A549 (cell line): Measurements from ENCODE around the gene OXLD1. TPM values are rescaled to one million over a fixed set of nuclear protein-coding genes. Genes with fewer than 3 reads are reported as not detected.

Experiments
- ATAC-seq, 2 experiments: fragments of 200-7000 bp in 1 of 2; fragments of >200 bp in 1 of 2; cut with Nextera tagmentation in 1 of 2; cut with Tn5 transposase in 1 of 2; 3 replicates each; pipeline versions ENCODE4 v1.8.0 to v1.9.1; 2018 to 2020; ENCODE audit warnings: mild to moderate bottlenecking in 1 of 2, moderate library complexity in 1 of 2
- CTCF ChIA-PET: fragments of 300-600 bp; sonication (Branson Sonifier 250); formaldehyde crosslinking; extraction: SDS; loops from one replicate; lab custom pipeline; 2021; ENCODE audit warnings: antibody characterized with exemption, inconsistent platforms; lab: Yijun Ruan, JAX
- POLR2A ChIA-PET: fragments of 350-600 bp; formaldehyde crosslinking; extraction: SDS; loops from one replicate; lab custom pipeline; 2021; ENCODE audit warnings: antibody characterized with exemption, inconsistent platforms; lab: Yijun Ruan, JAX
- DNase-seq, 2 experiments: peaks; one replicate each; pipeline versions ENCODE4 v3.0.0 to v3.0.0-alpha.2; 2011 to 2016; ENCODE audit warnings: low read depth in 1 of 2, low spot score in 1 of 2
- FAIRE-seq: peaks from 2 replicates; lab custom pipeline; 2011; peaks lifted over from hg19 to GRCh38; lab: Jason Lieb, UNC
- H3K27ac ChIP-seq, 2 experiments: fragments of >200 bp; sonication (Bioruptor Twin); formaldehyde crosslinking; 3 replicates each; pipeline ENCODE4 v1.5.1; 2016 to 2017
- H3K4me1 ChIP-seq: fragments of >200 bp; sonication (Bioruptor Twin); formaldehyde crosslinking; 3 replicates; pipeline ENCODE4 v1.6.1; 2016
- H3K4me2 ChIP-seq: fragments of >200 bp; sonication (Bioruptor Twin); formaldehyde crosslinking; 3 replicates; pipeline ENCODE4 v1.6.1; 2016
- H3K4me3 ChIP-seq: fragments of >200 bp; sonication (Bioruptor Twin); formaldehyde crosslinking; 3 replicates; pipeline ENCODE4 v1.5.1; 2016
- H3K9me3 ChIP-seq: fragments of >200 bp; sonication (Bioruptor Twin); formaldehyde crosslinking; 3 replicates; pipeline ENCODE4 v1.6.1; 2016
- CTCF ChIP-seq: fragments of >200 bp; sonication (Bioruptor Twin); formaldehyde crosslinking; IDR thresholded peaks from 3 replicates; pipeline ENCODE4 v1.5.1; 2016
- GATA3 ChIP-seq: IDR thresholded peaks from 2 replicates; pipeline ENCODE4 v1.6.1; 2012; ENCODE audit warnings: borderline replicate concordance
- MAFK ChIP-seq: fragments of 450-650 bp; IDR thresholded peaks from 2 replicates; pipeline ENCODE4 v1.6.1; 2014; ENCODE audit not compliant: partially characterized antibody
- WGBS: methylation state at CpG from one replicate; pipeline ENCODE4 v1.1.6; 2017; ENCODE audit errors: missing lambda C conversion rate; 5-methylcytosine and 5-hydroxymethylcytosine counted together
- polyA plus RNA-seq, 4 experiments: library from polyadenylated mRNA; depleted of rRNA in 3 of 4; stranded (reverse); fragments of >200 nt; fragmentation: RNase III in 1 of 4; extraction: RNeasy Plus Mini Kit Qiagen cat#74134 plus additional on column Dnase treatment in 1 of 4; gene quantifications; 2 replicates in 3 of 4; 3 replicates in 1 of 4; pipeline ENCODE4 v1.2.3, GENCODE V29; 2011 to 2017
- small RNA-seq, 6 experiments: library from RNA; depleted of rRNA; stranded (forward); fragments of <200 nt; gene quantifications; one replicate each; pipeline ENCODE3, GENCODE V24; 2012
- TF ChIP-seq, protein P1 (sequence below): fragments of >200 bp; sonication (Bioruptor Twin); formaldehyde crosslinking; IDR thresholded peaks from 3 replicates; pipeline ENCODE4 v1.6.1; 2016
- TF ChIP-seq, protein P2 (sequence below): fragments of 450-650 bp; IDR thresholded peaks from 2 replicates; pipeline ENCODE4 v1.6.1; 2014; ENCODE audit warnings: antibody characterized with exemption

OXLD1 gene
- polyA plus RNA-seq, 2 of the 4 experiments (the other 2 are of a cell fraction), result 38.7 to 47.1 TPM

DNA sequence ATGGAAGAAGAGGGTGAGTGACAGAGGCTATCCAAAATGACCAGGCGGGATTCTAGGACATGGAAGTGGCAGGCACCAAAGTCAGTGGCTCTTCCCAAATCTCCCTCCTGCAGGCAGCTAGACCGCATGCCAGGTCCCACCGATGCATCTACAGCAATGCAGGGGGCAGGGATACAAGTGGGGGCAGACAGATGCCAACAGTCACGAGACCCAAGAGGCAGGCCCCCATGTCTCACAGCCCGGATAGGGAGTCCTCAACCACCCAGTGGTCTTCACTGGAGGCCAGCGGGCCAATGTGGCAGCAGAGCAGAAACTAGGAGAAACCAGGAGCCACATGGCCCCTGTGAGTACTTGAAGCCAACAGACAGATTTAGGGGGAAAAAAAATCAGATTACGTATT lies 49.5 kb downstream of the OXLD1 start:
- CTCF ChIA-PET, result interaction anchor here (1.2 to 7.1 kb wide), 2 partner anchors 11 to 16 kb away, joined by 3 to 59 read pairs; no protein-coding TSS in a partner anchor
- Histone ChIP-seq H3K4me2 (no peak overlapping the region), H3K4me3 (no peak overlapping the region), H3K9me3 (no peaks in the 10 kb centered on the region), H3K27ac (no peak overlapping the region), H3K4me1 (no peaks in the 10 kb centered on the region)
- ATAC-seq (no peak), FAIRE-seq (no peak), DNase-seq (no peak)
- no peak for TF ChIP-seq CTCF
- TF ChIP-seq, protein P1, sequence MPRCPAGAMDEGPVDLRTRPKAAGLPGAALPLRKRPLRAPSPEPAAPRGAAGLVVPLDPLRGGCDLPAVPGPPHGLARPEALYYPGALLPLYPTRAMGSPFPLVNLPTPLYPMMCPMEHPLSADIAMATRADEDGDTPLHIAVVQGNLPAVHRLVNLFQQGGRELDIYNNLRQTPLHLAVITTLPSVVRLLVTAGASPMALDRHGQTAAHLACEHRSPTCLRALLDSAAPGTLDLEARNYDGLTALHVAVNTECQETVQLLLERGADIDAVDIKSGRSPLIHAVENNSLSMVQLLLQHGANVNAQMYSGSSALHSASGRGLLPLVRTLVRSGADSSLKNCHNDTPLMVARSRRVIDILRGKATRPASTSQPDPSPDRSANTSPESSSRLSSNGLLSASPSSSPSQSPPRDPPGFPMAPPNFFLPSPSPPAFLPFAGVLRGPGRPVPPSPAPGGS, result no peak
- TF ChIP-seq, protein P2, sequence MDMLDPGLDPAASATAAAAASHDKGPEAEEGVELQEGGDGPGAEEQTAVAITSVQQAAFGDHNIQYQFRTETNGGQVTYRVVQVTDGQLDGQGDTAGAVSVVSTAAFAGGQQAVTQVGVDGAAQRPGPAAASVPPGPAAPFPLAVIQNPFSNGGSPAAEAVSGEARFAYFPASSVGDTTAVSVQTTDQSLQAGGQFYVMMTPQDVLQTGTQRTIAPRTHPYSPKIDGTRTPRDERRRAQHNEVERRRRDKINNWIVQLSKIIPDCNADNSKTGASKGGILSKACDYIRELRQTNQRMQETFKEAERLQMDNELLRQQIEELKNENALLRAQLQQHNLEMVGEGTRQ, result no peak
- POLR2A ChIA-PET, result no interaction called here
- 65% methylated on average over 7 of the region's 7 CpGs for WGBS

DNA sequence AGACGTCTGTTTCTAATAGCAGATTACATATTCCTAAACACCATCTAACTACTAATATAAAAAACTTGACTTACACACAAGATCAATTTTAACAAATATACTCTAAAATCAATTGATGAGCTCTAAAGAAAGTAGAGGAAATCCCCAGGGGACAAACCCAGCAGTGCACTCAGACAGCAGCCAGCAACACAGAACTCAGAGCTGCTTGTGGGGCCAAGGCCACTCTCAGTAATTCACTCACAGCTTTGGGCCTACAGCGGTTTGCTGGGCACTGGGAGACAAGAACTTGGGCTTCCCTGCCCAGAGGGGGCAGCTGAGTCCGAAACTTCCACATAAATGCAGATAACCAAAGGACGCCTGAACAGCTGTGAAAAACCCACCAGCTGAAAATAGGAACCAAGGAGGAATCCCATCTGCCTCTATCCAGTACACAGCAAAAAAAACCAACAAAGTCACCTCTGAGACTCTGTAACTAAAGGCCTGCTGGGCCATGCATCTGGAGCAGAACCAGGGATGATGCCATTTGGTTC lies 50.9 kb downstream of the OXLD1 start:
- Histone ChIP-seq H3K4me2 (no peak overlapping the region), H3K4me1 (no peaks in the 10 kb centered on the region), H3K9me3 (no peaks in the 10 kb centered on the region), H3K27ac (no peak overlapping the region), H3K4me3 (no peak overlapping the region)
- DNase-seq, result no peak
- WGBS, result 95% methylated on average over 4 of the region's 4 CpGs
- FAIRE-seq, result no peak
- TF ChIP-seq MAFK (no peak), GATA3 (no peak)
- ChIA-PET POLR2A (interaction anchor here (0.6 kb wide), 1 partner anchor 56 kb away, joined by 6 read pairs; no protein-coding TSS in a partner anchor), CTCF (interaction anchor here (0.8 to 7.1 kb wide), 9 partner anchors 9 to 64 kb away, joined by 3 to 59 read pairs (median 3); no protein-coding TSS in a partner anchor)
- peak in 1 of 2 experiments; percentile 16; a peak in 1 of 6 replicates for ATAC-seq

Small RNAs within 50 kb of the gene (small RNA-seq; reads per million reads assigned to genes)
- 0 reads per million in 6 experiments for gene MIR6786

Other genes with a start within 250 kb of the OXLD1 start
- gene ACTG1, start 153.8 kb downstream of the OXLD1 start, polyA plus RNA-seq (2011; rRNA removed), result 2,042 and 2,306 TPM in 2 replicates
- gene ACTG1, start 153.8 kb downstream of the OXLD1 start, polyA plus RNA-seq (2017; fragmentation: RNase III; extraction: RNeasy Plus Mini Kit Qiagen cat#74134 plus additional on column Dnase treatment), result 7,182 to 8,782 TPM (median 7,263 TPM) in 3 replicates
- gene FSCN2, start 138.2 kb downstream of the OXLD1 start, polyA plus RNA-seq (2011; rRNA removed), result 0.84 and 1.2 TPM in 2 replicates
- gene FSCN2, start 138.2 kb downstream of the OXLD1 start, polyA plus RNA-seq (2017; fragmentation: RNase III; extraction: RNeasy Plus Mini Kit Qiagen cat#74134 plus additional on column Dnase treatment), result 1.3 to 1.7 TPM (median 1.3 TPM) in 3 replicates
- 5.4 and 7.2 TPM in 2 replicates for gene FAAP100, start 114.3 kb downstream of the OXLD1 start, polyA plus RNA-seq (2011; rRNA removed)
- gene FAAP100, start 114.3 kb downstream of the OXLD1 start, polyA plus RNA-seq (2017; fragmentation: RNase III; extraction: RNeasy Plus Mini Kit Qiagen cat#74134 plus additional on column Dnase treatment), result 16.2 to 17.7 TPM (median 16.8 TPM) in 3 replicates
- 101 and 130 TPM in 2 replicates for gene NPLOC4, start 29.5 kb downstream of the OXLD1 start, polyA plus RNA-seq (2011; rRNA removed)
- 91.1 to 98.5 TPM (median 92.2 TPM) in 3 replicates for gene NPLOC4, start 29.5 kb downstream of the OXLD1 start, polyA plus RNA-seq (2017; fragmentation: RNase III; extraction: RNeasy Plus Mini Kit Qiagen cat#74134 plus additional on column Dnase treatment)
- 1.4 and 1.7 TPM in 2 replicates for gene TSPAN10, start 29.4 kb downstream of the OXLD1 start, polyA plus RNA-seq (2011; rRNA removed)
- 5.4 to 7.1 TPM (median 6.3 TPM) in 3 replicates for gene TSPAN10, start 29.4 kb downstream of the OXLD1 start, polyA plus RNA-seq (2017; fragmentation: RNase III; extraction: RNeasy Plus Mini Kit Qiagen cat#74134 plus additional on column Dnase treatment)
- 1.0 and 1.2 TPM in 2 replicates for gene PDE6G, start 10.1 kb downstream of the OXLD1 start, polyA plus RNA-seq (2011; rRNA removed)
- 0.90 to 2.0 TPM (median 1.2 TPM) in 3 replicates for gene PDE6G, start 10.1 kb downstream of the OXLD1 start, polyA plus RNA-seq (2017; fragmentation: RNase III; extraction: RNeasy Plus Mini Kit Qiagen cat#74134 plus additional on column Dnase treatment)
- gene CCDC137, start 132 bp upstream of the OXLD1 start, polyA plus RNA-seq (2011; rRNA removed), result 16.6 and 22.6 TPM in 2 replicates
- gene CCDC137, start 132 bp upstream of the OXLD1 start, polyA plus RNA-seq (2017; fragmentation: RNase III; extraction: RNeasy Plus Mini Kit Qiagen cat#74134 plus additional on column Dnase treatment), result 55.0 to 59.7 TPM (median 55.6 TPM) in 3 replicates
- gene ARL16, start 17.2 kb upstream of the OXLD1 start, polyA plus RNA-seq (2011; rRNA removed), result 43.8 and 45.2 TPM in 2 replicates
- 52.8 to 55.8 TPM (median 53.6 TPM) in 3 replicates for gene ARL16, start 17.2 kb upstream of the OXLD1 start, polyA plus RNA-seq (2017; fragmentation: RNase III; extraction: RNeasy Plus Mini Kit Qiagen cat#74134 plus additional on column Dnase treatment)
- 75.7 and 85.9 TPM in 2 replicates for gene HGS, start 17.4 kb upstream of the OXLD1 start, polyA plus RNA-seq (2011; rRNA removed)
- 127 to 130 TPM (median 129 TPM) in 3 replicates for gene HGS, start 17.4 kb upstream of the OXLD1 start, polyA plus RNA-seq (2017; fragmentation: RNase III; extraction: RNeasy Plus Mini Kit Qiagen cat#74134 plus additional on column Dnase treatment)
- gene MRPL12, start 36.8 kb upstream of the OXLD1 start, polyA plus RNA-seq (2011; rRNA removed), result 152 and 161 TPM in 2 replicates
- 197 to 233 TPM (median 215 TPM) in 3 replicates for gene MRPL12, start 36.8 kb upstream of the OXLD1 start, polyA plus RNA-seq (2017; fragmentation: RNase III; extraction: RNeasy Plus Mini Kit Qiagen cat#74134 plus additional on column Dnase treatment)
- 20.0 and 25.8 TPM in 2 replicates for gene SLC25A10, start 45.7 kb upstream of the OXLD1 start, polyA plus RNA-seq (2011; rRNA removed)
- gene SLC25A10, start 45.7 kb upstream of the OXLD1 start, polyA plus RNA-seq (2017; fragmentation: RNase III; extraction: RNeasy Plus Mini Kit Qiagen cat#74134 plus additional on column Dnase treatment), result 43.4 to 47.1 TPM (median 47.0 TPM) in 3 replicates
- gene GCGR, start 137.5 kb upstream of the OXLD1 start, polyA plus RNA-seq (2011; rRNA removed), result 0.05 and 0.19 TPM in 2 replicates
- gene GCGR, start 137.5 kb upstream of the OXLD1 start, polyA plus RNA-seq (2017; fragmentation: RNase III; extraction: RNeasy Plus Mini Kit Qiagen cat#74134 plus additional on column Dnase treatment), result 0.37 to 0.46 TPM (median 0.45 TPM) in 3 replicates
- 30.9 and 32.0 TPM in 2 replicates for gene MCRIP1, start 166.7 kb upstream of the OXLD1 start, polyA plus RNA-seq (2011; rRNA removed)
- gene MCRIP1, start 166.7 kb upstream of the OXLD1 start, polyA plus RNA-seq (2017; fragmentation: RNase III; extraction: RNeasy Plus Mini Kit Qiagen cat#74134 plus additional on column Dnase treatment), result 43.9 to 51.0 TPM (median 45.1 TPM) in 3 replicates
- not detected in 2 replicates for gene PPP1R27, start 168.4 kb upstream of the OXLD1 start, polyA plus RNA-seq (2011; rRNA removed)
- 0.09 TPM in 1 of 3 replicates, not detected in the others for gene PPP1R27, start 168.4 kb upstream of the OXLD1 start, polyA plus RNA-seq (2017; fragmentation: RNase III; extraction: RNeasy Plus Mini Kit Qiagen cat#74134 plus additional on column Dnase treatment)
- gene P4HB, start 193.9 kb upstream of the OXLD1 start, polyA plus RNA-seq (2011; rRNA removed), result 102 and 285 TPM in 2 replicates
- 606 to 622 TPM (median 607 TPM) in 3 replicates for gene P4HB, start 193.9 kb upstream of the OXLD1 start, polyA plus RNA-seq (2017; fragmentation: RNase III; extraction: RNeasy Plus Mini Kit Qiagen cat#74134 plus additional on column Dnase treatment)
- gene ARHGDIA, start 204.7 kb upstream of the OXLD1 start, polyA plus RNA-seq (2011; rRNA removed), result 44.3 and 64.0 TPM in 2 replicates
- gene ARHGDIA, start 204.7 kb upstream of the OXLD1 start, polyA plus RNA-seq (2017; fragmentation: RNase III; extraction: RNeasy Plus Mini Kit Qiagen cat#74134 plus additional on column Dnase treatment), result 497 to 567 TPM (median 503 TPM) in 3 replicates
- 125 and 130 TPM in 2 replicates for gene ALYREF, start 225.0 kb upstream of the OXLD1 start, polyA plus RNA-seq (2011; rRNA removed)
- gene ALYREF, start 225.0 kb upstream of the OXLD1 start, polyA plus RNA-seq (2017; fragmentation: RNase III; extraction: RNeasy Plus Mini Kit Qiagen cat#74134 plus additional on column Dnase treatment), result 135 to 164 TPM (median 141 TPM) in 3 replicates
- 351 and 428 TPM in 2 replicates for gene ANAPC11, start 225.1 kb upstream of the OXLD1 start, polyA plus RNA-seq (2011; rRNA removed)
- gene ANAPC11, start 225.1 kb upstream of the OXLD1 start, polyA plus RNA-seq (2017; fragmentation: RNase III; extraction: RNeasy Plus Mini Kit Qiagen cat#74134 plus additional on column Dnase treatment), result 352 to 382 TPM (median 377 TPM) in 3 replicates
- 0.34 and 0.41 TPM in 2 replicates for gene NPB, start 235.6 kb upstream of the OXLD1 start, polyA plus RNA-seq (2011; rRNA removed)
- gene NPB, start 235.6 kb upstream of the OXLD1 start, polyA plus RNA-seq (2017; fragmentation: RNase III; extraction: RNeasy Plus Mini Kit Qiagen cat#74134 plus additional on column Dnase treatment), result 0.29 to 0.45 TPM (median 0.38 TPM) in 3 replicates
- 7.1 and 7.7 TPM in 2 replicates for gene PCYT2, start 244.8 kb upstream of the OXLD1 start, polyA plus RNA-seq (2011; rRNA removed)
- gene PCYT2, start 244.8 kb upstream of the OXLD1 start, polyA plus RNA-seq (2017; fragmentation: RNase III; extraction: RNeasy Plus Mini Kit Qiagen cat#74134 plus additional on column Dnase treatment), result 14.8 to 17.0 TPM (median 16.3 TPM) in 3 replicates